GM21526 (cell line): ENCODE measurements around the gene MRPL16.
"Not testable (repeated sequence)": the region's sequence is repeated elsewhere in the genome, so short reads cannot be mapped to it uniquely, and the experiment has no call there.

Experiments
- ATAC-seq: cut with Tn5 transposase; IDR thresholded peaks from one replicate; pipeline ENCODE4 v1.9.1; 2021; ENCODE audit warnings: moderate library complexity; ENCODE audit not compliant: unreplicated experiment, low FRiP score

The MRPL16 gene

GRCh38 chr11:59813364-59813763 is 2.8 kb upstream of the MRPL16 start:
- no peak for ATAC-seq

DNA sequence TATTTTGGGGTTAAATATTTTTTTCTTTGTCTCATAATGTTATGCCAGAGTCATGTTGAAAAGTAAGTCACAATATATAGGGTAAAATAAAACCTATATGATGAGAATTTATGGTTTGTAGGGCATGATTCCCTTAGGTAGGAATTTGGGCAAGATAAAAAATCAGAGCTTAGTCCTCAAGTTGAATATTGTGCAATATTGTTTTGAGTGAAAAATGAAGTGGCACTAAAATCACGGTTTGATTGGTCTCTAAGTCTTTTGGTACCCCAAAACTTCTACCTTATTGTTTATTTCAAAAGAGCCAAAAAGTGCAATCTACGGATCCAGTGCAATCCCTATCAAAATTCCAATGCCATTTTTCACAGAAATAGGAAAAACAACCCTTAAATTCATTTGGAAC is 1.6 kb upstream of the MRPL16 start:
- ATAC-seq: no peak

DNA sequence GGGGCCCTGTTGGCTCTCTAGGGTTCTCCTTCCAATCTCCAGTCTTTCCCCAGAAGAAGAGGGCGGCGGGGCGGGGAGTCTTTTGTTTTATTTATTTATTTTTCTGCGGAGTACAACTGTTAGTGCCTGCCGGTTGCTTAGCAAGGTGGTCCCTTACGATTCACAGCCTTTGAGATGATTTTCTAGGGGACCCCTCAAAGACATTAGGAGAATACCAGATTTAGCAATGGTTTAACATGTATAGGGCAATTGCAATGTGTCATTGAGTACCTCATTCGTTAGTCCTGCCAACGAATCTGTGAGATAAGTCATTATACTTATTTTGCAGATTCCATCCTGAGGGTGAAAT is 307 bp upstream of the MRPL16 start:
- ATAC-seq: no peak

GRCh38 chr11:59807047-59807610 is 3.4 kb downstream of the MRPL16 start:
- no peak for ATAC-seq

- ATAC-seq: no peak
These were observed 6.5 kb downstream of the MRPL16 start for GRCh38 chr11:59804061-59804460.

DNA sequence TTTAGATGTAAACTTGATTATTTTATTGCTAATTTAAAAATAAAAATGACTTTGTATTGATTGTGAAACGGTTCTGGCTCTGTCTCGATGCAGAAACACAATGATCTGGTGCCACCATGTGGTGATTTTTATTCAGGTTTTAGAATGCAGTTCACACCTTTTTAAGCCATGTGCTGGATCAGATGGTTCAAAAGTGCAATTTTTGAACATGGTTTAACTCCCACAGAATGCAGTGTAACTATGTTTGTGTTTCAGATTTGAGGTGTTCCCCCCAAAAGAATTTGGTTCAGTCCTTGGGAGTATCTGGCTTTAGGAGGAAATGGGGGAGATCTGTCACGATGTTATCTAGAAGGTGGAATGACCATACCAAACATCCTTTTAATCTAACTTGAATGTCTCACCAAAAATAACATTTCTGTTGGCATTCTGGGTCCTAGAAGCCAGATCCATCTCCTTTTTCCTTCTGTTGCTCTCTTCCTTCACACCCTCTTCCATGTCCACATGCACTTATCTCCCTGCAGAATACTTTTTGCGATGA is 7.9 kb downstream of the MRPL16 start:
- ATAC-seq: no peak

- ATAC-seq: no peak
These were observed 8.5 kb downstream of the MRPL16 start for GRCh38 chr11:59801981-59802638.

DNA sequence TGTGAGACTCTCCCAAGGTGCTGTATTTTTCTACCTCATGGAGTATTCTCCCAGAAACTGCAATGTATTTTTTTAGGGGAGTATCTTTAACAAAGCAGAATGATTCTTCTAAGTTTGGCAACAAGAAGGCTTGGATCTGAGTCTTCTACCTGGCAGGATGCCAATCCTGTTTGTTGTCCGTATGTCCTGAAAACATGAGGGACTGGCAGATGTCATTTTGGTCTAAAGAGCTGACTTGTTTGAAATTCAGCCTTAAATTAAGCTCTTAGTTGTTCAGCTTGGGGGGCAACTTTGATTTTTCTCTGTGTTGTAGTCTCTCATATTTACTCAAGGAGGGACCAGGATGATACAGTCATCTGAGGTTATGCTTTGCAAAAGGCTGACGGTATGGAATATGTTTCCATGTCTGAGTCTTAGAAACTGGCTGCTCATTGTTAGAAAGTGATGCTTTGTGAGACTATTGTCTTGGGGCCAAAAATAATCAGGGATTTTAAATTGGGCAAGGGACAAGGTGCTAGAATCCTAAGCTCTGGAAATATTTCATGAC is 9.3 kb downstream of the MRPL16 start:
- no peak for ATAC-seq

- ATAC-seq: no peak
These were observed 10.1 kb downstream of the MRPL16 start for GRCh38 chr11:59800390-59801025.

- no peak for ATAC-seq
These were observed 16.2 kb downstream of the MRPL16 start for GRCh38 chr11:59794417-59794816.

GRCh38 chr11:59792507-59792906 is 18.1 kb downstream of the MRPL16 start:
- no peak for ATAC-seq

GRCh38 chr11:59791639-59792038 is 18.9 kb downstream of the MRPL16 start:
- ATAC-seq: no peak

DNA sequence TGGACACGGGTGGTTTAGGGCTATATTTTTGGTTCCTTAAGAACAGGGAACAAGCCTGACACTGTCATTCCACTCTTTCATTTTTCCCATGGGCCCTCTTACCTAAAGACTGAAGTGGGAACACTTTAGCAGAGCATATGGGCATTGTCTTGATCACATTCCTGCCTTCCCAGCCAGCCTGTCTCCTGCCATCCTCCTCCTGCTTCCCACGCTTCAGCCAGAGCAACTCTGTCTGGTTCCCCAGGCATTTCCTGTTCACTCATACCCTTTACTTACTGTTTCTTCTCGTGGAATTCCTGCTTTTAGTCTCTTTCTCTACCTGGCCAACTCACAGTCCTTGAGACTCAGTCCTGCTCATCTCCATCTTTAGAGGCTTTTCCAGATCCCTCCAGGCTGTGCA is 22.8 kb downstream of the MRPL16 start:
- no peak for ATAC-seq

DNA sequence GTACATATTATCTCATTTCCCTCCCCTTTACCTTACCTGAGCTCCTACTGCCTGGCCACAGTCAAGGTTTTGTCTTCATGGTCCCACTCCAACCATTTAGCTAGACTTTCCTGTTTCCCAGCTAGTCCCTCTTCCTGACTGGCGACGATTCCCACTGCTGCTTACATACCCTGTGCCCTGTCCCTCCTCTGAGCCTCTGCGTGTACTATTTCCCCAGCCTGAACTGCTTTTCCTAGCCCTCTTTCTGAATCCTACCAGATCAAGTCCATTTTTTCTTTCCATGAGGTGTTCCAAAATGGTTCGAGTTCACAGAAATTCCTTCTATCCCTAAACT is 23.4 kb downstream of the MRPL16 start:
- ATAC-seq: no peak

GRCh38 chr11:59785818-59786217 is 24.8 kb downstream of the MRPL16 start:
- ATAC-seq: no peak

DNA sequence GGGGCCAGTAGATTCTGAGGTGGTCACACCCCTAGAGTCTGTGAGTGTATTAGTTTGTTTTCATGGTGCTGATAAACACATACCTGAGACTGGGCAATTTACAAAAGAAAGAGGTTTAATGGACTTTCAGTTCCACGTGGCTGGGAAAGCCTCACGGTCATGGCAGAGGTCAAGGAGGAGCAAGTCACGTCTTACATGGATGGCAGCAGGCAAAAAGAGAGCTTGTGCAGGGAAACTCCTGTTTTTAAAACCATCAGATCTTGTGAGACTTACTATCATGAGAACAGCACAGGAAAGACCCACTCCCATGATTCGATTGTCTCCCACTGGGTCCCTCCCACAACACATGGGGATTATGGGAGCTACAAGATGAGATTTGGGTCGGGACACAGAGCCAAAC is 26.1 kb downstream of the MRPL16 start:
- ATAC-seq: not testable (repeated sequence)

DNA sequence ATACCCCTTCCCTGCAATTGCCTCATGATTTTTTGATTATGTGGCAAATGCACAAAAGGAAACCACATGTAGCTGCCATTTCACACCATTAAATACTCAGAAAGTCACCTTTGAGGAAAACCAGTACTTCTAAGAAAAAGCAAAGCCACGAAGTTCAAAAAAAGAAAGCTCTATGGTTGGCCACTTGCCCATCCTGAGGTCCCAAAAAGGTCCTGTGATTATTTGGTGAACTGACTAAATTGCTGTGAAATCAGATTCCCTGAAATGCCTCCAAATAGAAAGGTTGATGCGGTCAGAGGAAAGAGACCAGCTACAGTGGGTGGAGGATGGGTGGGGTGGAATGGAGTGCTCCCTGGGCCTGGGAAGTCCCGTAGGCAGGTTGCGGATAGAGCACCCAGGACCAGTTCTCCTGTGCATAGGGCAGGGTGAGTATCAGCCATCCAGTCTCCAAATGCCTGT is 26.9 kb downstream of the MRPL16 start:
- no peak for ATAC-seq

- no peak for ATAC-seq
These were observed 28.5 kb downstream of the MRPL16 start for GRCh38 chr11:59782080-59782479.

DNA sequence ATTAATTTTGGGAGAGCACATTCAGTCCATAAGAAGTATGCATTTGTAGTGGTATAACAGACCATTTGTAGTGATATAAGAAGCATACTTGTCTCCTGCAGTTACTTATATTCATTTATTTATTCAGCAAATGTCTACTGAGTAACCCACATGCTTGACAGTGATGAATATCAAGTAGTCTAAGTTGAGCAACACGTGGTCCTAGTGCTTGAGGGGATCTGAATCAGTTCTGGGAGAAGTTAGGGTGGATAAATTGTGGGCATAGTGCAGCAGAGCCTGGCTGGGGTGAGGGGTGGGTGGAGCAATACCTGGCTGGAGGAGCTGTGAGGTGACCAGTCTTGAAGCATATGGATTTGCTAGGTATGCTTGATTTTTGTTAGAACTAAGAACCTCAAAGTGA is 31.1 kb downstream of the MRPL16 start:
- ATAC-seq: no peak

DNA sequence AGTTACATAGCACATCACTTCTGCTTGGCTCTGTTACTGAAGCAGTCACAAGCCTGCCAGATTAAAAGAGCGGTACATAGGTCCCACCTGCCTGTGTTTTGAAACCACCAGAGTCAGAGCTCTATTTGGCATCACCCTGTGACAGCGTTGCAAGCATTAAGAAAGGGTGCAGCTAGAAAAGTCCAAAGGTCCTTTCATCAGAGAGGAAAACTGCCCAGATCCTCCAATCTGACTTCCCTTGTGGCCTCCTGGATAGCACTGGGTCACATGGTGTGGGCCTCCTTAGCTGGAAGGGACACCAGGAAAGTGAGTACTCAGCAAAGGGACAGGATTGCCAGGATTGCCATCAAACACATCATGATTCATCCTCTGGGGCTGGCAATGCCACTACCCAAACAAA is 32.5 kb downstream of the MRPL16 start:
- ATAC-seq: no peak

- no peak for ATAC-seq
These were observed 33.5 kb downstream of the MRPL16 start for GRCh38 chr11:59777104-59777503.
